Measurements from ENCODE around the gene NOS1. TPM values are rescaled to one million over a fixed set of nuclear protein-coding genes. Genes with fewer than 3 reads are reported as not detected.

Gene NOS1
- total RNA-seq, 1 donor from 2014 or later, result 0.15 TPM

DNA sequence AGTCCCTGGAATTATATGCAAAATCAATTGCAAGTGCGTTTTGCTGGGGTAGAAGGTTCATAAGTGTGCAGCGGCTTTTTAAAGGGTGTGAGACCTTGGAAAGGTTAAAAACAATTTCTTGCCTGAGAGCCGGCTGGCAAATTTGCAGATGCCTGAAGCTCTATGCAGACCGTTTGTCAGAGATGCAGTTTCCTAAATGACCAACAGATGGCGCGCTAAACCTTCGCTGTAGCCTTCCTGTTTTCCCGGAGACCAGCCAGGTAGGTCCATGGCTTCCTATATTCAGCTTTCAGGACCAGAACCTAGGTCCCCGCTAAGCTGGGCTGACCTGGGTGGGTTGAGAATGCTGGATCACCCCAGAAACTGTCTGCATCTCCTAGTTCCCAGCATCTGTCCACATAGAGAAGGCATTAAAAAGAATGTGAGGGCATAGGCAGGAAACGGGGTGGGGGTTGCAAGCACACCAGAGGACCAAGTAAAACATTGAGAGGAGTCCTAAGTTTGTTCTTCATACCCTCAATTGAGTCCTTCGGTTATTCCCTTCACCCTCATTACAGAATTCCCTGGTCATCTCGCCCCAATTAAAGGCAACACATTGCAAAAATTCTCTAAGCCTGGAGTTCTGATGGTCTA, 5.7 kb upstream of the NOS1 start:
- intact Hi-C loops (cut with micrococcal nuclease), result loop anchor here (5.0 kb wide), 3 partner anchors 130 to 470 kb away; no protein-coding TSS in a partner anchor
- DNase-seq (peak; percentile 38), ATAC-seq (peak; percentile 71)

DNA sequence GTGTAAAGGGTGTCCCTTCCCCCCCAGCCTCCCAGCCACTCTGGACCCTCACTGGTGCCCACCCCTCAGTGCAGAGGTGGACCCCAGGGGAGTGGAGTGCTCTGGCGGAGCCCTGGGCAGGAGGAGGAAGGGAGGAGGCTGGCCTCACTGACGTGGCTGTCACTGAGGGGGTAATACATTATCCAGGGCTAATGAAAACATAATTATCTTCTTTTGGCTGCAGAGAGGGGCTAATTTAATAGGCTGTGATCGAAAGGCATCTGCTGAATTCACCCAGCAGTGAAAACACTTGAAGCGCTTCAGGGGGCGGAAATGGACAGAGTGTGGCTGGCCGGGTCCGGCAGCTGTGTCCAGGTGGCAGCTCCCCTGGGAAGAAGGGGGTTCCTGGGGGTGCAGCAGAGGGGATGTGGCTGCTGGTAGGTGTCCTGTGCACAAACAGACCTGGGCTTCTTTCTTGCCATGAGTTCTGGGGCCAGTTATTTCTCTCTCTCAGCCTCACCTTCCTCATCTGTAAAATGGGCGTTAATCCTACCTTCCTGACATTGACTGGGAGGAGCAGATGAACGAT, 3.7 kb upstream of the NOS1 start:
- DNase-seq (no peak), ATAC-seq (no peak)
- intact Hi-C loops (cut with micrococcal nuclease), result loop anchor here (5.0 kb wide), 3 partner anchors 128 to 472 kb away; no protein-coding TSS in a partner anchor

DNA sequence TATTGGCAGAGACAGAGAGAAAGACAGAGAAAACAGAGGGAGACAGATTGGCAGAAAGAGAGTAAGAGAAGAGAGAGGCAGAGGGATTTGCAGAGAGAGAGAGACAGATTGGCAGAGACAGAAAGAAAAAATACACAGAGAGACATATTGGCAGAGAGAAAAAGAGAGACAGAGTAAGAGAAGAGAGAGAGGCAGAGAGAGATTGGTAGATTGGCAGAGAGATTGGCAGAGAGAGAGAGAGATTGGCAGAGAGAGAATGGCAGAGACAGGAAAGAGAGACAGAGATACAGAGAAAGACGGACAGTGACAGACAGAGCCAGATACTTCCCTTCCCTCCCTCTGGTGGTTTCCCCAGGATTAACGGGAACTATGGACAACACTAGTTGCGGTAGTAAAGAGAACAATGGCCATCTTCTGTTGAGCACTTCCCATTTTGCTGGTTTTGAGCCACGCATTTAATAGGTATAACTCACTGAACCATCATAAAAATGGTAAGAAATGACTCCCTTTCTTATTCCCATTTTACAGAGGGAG, 2.6 kb upstream of the NOS1 start:
- DNase-seq, result no peak
- intact Hi-C loops (cut with micrococcal nuclease), result no loop called here
- no peak for ATAC-seq

DNA sequence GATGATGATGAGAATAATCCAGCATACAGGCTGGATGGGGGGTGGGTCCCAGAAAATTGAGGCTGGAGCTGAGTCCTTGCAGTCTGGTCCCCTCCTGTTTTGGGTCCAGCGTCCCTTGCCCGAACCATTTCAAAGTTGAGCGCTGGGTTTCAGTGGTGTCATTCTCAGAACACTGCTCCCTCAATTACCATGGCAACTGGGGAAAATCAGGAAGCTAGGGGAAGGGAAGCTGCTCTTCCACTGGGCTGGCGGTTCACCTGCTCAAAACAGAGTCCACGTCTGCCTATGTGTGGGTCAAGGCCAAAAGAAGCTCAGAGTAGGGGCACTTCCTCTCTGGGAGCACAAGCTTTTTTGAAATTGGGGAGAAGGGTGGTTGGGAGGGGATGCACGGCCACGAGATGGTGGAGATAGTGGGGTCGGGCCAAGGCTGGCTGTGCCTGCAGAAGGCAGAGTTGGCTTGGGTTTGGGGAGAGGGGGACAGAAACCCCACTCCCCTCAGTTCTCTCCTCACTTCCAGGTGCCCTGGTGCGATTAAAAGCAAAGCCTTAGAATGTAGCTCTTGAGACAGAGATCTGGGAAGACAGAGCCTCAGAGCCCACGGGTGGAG, 1.7 kb upstream of the NOS1 start:
- ATAC-seq (no peak), DNase-seq (no peak)
- intact Hi-C loops (cut with micrococcal nuclease), result no loop called here

DNA sequence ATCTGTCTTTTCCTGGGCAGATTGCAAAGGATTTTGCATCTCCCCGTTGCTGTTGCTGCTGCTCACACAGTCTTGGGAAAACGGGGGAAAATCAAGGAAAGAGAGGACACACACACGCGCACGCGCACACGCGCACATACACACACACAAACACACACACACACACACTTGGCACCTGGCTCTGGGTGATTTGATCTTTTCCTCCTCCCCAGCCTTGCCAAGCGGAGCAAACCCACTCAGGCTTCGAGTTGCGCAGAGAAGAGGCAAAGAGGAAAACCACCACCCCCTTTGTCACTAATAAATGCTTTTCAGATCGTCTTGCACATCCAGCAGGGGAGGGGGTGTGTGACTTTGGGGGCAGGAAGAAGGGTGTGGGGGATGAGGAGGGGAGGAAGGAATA, 965 bp upstream of the NOS1 start:
- intact Hi-C loops (cut with micrococcal nuclease), result no loop called here
- no peak for ATAC-seq
- DNase-seq, result no peak

DNA sequence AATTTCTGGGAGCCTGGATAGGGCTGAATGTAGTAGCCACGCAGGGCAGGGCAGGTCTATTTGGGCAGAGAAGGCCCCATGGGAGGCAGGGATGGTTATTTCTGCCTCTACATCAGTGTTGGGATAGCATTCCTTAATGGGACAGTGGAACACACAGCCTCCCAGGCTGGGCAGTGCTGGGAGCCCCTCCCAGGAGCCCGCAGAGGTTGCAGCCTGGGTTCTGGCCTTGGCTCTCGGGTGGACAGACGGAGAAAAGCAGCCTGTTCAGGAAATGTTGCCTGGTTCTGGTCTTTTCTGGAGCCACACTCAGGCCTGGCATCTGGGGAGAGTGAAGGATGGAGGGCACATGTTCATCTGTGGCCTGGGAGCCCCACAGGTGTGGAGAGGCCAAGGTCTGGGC, 479 bp upstream of the NOS1 start:
- no peak for ATAC-seq
- intact Hi-C loops (cut with micrococcal nuclease), result no loop called here
- no peak for DNase-seq

DNA sequence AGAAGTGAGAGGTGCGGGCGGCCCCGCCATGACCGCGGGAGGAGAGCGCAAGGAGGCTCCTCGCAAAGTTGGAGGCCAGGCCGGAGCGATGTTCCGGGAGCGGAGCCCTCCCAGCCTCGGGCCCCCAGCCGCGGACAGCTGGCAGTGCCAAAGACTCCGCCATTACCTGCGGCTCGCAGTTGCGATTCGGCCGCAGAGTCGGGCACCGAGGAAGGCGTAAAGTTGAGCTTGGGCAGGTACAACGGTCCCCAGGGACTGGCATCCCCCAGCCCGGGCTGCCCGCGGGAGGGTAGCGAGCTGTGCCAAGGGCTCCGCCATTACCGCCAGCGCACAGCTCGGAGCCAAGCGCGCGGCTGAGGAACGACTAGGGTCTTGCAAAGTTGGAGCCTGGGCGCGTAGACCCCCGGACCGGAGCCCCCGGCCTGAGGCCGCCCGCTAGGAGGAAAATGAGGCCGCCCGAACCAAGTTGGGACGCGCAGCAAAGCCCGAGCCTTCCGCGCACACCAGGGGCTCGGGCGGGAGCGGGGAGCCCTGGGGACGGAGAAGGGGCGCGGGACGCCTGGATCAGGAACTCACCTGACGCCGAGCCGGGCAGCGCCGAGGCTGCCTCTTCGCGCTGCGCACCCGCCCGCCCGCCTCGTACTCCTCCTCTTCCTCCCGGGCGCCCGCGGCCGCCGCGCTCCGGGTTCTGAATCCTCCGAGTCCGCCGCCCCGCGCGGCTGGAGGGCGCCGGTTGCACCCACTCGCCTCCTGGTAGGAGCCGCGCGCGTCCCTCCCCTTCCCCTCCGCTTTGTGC, 677 bp downstream of the NOS1 start:
- DNase-seq, result no peak
- ATAC-seq, result no peak
- intact Hi-C loops (cut with micrococcal nuclease), result no loop called here

DNA sequence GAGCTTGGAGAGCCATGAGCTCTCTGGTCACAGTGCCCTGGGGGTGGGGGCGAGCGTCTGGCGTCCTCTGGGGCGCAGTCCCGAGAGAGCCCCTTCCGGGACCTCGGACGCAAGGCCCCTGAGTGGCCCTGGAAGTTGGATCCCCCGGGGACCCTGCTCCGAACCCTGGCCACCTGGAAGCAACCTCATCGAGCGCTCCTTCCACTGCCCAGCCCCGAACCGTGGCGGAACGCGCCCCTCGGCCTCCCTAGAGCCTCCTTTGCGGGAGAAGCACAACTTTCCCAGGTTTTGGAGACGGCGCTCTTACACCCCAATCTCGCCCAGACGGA, 1.2 kb downstream of the NOS1 start:
- no peak for DNase-seq
- no peak for ATAC-seq
- intact Hi-C loops (cut with micrococcal nuclease), result no loop called here

DNA sequence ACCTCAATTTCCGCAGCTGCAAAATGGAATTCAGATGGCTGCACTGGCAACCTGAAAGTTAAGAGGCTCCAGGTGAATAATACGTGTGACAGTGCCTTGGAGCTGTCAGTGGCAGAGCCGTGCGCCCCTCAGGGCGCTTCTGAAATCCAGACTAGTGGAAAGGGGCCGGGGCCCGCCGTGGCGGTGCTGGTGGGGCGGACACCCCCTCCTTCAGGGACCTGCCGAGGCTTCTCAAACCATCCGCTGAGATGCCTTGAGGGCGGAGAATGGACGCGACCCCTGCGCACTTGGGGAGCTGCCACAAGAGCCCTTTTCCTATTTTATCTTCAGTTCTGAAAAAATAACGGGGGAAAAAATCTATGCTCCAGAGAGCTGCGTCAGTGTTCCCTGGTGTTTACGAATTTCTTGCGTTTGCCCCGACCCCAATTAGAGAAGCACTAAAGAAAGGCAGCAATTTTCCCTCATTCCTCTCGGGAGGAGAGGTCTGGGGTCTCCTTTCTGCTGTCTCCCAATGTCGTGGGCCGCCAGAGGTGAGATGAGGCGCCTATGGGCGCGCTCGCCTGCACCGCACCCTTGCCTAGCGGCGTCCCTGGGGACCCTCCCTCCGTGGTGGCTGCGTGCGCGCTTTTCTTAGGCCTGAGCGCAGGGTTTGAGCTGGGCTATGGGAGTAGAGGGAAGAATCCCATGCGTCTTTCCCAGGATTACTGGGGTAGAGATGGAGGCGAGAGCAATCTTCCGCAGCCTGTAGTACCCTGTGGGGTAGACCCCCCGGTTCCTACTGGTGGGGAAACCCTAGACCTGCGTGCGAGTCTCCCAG, 2.2 kb downstream of the NOS1 start:
- ATAC-seq, result no peak
- DNase-seq, result no peak
- intact Hi-C loops (cut with micrococcal nuclease), result no loop called here

DNA sequence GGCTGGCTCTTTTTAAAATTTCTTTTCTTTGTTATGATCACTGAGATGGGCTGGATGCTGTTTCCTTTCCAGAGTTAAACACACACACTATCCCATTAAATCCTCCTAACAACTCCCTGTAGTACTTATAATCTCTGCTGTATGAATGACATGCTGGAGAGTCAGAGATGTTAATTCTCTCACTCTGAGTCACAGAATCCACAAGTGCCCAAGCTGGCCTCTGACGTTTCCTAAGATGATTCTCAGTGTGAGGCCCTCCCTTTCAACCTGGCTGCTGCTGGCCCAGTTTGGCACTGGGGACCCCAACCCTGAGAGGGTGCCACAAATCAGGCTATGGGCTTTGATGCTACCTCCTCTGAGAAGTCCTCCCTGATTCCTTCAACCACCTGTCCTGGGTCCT, 5.4 kb downstream of the NOS1 start:
- DNase-seq (no peak), ATAC-seq (no peak)

DNA sequence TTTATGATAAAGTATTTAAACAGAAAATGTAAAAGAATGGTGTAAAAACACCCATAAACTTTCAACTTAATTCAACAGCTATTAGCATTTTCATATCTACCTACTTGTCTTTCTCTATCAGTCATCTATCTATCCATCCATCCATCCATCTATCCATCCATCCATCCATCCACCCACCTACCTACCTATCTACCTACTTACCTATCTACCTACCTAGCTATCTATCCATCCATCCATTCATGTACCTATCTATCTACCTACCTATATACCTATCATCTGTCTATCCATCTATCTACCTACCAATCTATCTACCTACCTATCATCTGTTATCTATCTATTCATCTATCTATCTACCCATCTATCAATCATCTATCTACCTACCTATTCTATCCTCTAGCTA, 8.5 kb downstream of the NOS1 start:
- ATAC-seq, result no peak
- no peak for DNase-seq
- intact Hi-C loops (cut with micrococcal nuclease), result no loop called here

More for the DNA sequence above, 5.4 kb downstream of the NOS1 start:
- intact Hi-C loops (cut with micrococcal nuclease), result no loop called here

DNA sequence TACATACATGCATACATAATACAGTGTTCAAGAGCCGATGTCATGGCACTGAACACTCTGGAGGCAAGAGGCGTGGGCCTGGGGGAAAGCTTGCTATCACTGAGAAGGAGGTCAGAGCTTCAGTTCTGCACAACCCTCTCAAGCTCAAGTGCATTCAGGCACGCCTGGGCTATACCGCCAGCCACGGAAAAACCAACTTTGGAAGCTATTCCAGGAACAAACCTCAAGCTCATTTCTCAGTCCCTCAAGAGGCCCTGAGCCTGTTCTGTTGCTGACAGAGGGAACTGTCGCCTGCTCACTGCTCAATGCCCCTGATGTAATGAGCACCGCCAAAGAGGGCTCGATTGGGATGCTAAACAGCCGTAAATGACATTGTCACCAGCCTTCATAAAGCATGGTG, 9.2 kb downstream of the NOS1 start:
- ATAC-seq (no peak), DNase-seq (no peak)
- intact Hi-C loops (cut with micrococcal nuclease), result no loop called here

DNA sequence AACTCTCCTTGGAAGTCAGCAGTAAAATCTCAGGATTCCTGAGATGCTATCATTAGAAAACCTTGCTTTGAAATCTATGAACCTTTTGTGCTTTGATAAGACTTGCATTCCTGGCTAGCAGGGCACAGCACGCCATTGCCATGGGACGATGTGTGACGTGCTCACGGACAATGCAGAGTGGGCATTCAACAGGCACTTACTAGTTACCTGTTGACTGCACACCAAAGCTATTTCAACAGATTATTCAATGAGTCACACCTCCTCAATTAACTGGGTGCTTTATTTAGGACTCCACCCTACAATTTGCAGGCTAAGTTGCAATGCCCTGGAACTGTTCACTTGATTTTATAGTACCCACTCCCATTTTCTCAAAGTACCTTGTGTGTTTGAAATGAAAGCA, 11.3 kb downstream of the NOS1 start:
- no peak for DNase-seq
- intact Hi-C loops (cut with micrococcal nuclease), result no loop called here
- no peak for ATAC-seq

DNA sequence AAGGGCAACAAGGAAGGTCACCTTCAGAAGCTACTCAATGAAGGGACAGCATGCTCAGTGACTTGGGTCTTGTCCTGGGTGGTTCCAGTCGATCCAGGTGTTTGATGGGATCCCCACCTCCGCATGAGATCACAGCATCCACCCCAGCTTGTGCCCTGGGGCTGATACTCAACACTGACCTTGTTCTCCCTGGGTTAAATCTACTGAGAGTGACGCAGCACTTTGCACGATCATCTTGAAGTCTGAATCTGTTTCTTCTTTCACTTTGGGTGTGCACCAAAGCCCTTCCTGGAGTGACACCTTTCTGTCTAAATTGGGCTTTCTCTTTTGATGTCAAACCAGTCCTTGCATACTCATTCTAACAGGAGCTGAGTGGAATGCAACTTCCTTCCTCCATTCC, 13.8 kb downstream of the NOS1 start:
- intact Hi-C loops (cut with micrococcal nuclease), result no loop called here
- no peak for ATAC-seq

DNA sequence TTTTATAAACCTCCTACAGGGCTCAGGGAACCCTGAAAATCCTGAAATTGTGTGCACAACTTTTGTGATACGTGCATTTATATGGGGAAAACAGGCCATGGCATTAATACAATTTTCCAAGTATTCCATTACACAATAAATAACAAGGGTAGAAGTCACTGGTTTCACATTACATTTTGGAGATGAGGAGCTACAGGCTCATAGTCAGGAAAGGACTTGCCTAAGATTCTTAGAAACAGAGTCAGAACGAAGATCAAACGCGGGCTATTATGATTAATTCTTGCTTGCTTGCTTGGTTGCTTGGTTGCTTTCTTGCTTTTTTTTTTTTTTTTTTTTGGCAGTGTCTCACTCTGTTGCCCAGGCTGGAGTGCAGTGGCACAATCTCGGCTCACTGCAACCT, 16.7 kb downstream of the NOS1 start:
- ATAC-seq (no peak), DNase-seq (no peak)
- intact Hi-C loops (cut with micrococcal nuclease), result no loop called here

More for the DNA sequence above, 13.8 kb downstream of the NOS1 start:
- no peak for DNase-seq

DNA sequence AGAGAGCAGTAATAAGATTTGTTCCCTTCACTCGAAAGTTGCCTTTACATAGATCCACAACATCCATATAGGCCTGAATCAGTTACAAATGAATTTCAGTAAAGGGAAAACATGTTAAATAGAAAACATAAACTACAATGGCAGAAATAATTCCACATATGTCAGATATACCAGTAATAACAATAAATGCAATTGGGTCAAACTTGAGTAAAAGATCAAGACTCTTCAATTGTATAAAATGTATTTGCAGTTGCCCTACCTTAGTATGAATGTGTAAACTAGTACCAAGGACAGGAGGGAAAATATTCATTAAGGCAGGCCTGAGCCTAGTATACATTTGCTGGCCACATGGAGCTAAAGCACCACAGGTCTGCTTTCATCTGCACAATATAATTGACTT, 17.6 kb downstream of the NOS1 start:
- DNase-seq (no peak), ATAC-seq (no peak)
- intact Hi-C loops (cut with micrococcal nuclease), result no loop called here

DNA sequence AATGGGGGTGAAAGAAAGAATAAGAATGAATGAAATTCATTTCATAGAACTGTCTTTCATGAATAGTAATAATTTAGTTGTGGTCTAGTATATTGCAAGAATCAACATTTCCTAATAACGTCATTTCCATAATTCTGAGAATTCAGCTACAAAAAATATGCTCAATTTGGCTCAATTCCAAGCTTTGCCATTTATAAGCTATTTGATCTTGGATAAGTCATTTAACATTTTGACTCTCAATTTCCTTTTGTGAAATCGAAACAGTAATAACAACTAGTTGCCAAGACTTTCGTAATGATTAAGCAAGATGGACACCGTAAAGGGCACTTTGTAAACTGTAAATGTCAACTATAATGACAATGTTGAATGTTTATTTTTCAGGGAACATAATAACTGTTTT, 18.1 kb downstream of the NOS1 start:
- DNase-seq, result no peak
- ATAC-seq, result no peak
- intact Hi-C loops (cut with micrococcal nuclease), result no loop called here

DNA sequence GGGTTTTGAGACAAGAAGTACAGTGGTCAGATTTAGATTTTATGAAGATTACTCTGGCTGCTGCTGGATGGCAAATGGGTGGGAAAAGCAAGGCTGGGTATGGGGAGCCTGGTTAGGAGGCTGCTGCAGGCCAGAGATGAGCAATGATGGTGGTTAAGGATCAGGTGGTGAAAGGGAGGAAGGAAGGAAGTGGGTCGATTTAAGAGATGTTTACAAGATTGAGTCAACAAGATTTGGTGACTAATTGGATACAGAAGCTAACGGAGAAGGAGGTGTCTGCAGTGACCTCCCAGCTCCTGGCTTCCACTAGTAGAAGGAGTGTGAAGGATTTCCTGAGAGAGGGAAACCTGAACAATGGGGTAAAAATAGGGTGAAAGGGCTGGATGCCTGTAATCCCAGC, 18.7 kb downstream of the NOS1 start:
- no peak for DNase-seq
- intact Hi-C loops (cut with micrococcal nuclease), result no loop called here
- no peak for ATAC-seq

DNA sequence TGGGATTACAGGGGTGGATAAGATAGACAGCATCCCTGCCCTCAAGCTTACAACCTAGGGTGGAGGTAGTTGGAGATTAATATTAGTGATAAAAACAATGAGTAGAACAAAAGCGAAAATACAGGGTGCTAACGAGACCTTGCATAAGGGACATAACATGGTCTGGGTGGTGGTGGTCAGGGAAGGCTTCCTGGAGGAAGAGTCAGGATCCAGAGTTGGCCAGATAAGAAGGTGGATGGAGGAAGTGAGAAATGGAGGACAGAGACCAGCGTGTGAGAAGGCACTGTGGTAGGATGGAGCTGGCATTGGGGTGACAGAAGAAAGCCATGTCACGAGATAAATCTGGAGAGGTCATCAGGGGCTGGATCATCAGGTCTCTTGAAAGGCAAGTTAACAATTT, 19.2 kb downstream of the NOS1 start:
- ATAC-seq, result no peak
- intact Hi-C loops (cut with micrococcal nuclease), result no loop called here
- no peak for DNase-seq
